Measurements from ENCODE around the gene AIF1L. TPM values are rescaled to one million over a fixed set of nuclear protein-coding genes. Genes with fewer than 3 reads are reported as not detected.

AIF1L gene
- polyA plus RNA-seq, 4 donors, result 0.45 to 9.3 (median 4.4) TPM

- Histone ChIP-seq H3K4me1 (ENCODE audit: control insufficient read depth in 3 of 3, insufficient read depth in 2 of 3, low read depth in 1 of 3, low read length in 2 of 3) (no peaks in the 10 kb centered on the region), H3K4me3 (ENCODE audit: low read depth in 1 of 3, low read length in 3 of 3) (no peak overlapping the region), H3K27ac (ENCODE audit: low read depth in 1 of 3, low read length in 2 of 3) (no peak overlapping the region), H3K27me3 (ENCODE audit: control insufficient read depth in 3 of 3, insufficient read depth in 3 of 3, low read length in 3 of 3) (no peaks in the 10 kb centered on the region), H3K9me3 (ENCODE audit: control insufficient read depth in 2 of 2, insufficient read depth in 1 of 2, low read depth in 1 of 2, low read length in 1 of 2) (peaks cover 0 to 2% of the 10 kb centered on the region in 2 donors), H3K36me3 (ENCODE audit: control insufficient read depth in 3 of 3, insufficient read depth in 2 of 3, low read depth in 1 of 3, low read length in 3 of 3) (no peaks in the 10 kb centered on the region)
- DNase-seq (no peak), FAIRE-seq (no peak)
- WGBS, 3 donors, result 76 to 90% (median 88%) methylated on average over 3 of the region's 3 CpGs
Measured at GRCh38 chr9:131053896-131054295, 42.4 kb upstream of the AIF1L start.

- DNase-seq (peak in 1 of 2 donors; percentile 13), FAIRE-seq (no peak)
- Histone ChIP-seq H3K9me3 (ENCODE audit: control insufficient read depth in 2 of 2, insufficient read depth in 1 of 2, low read depth in 1 of 2, low read length in 1 of 2) (no peaks in the 10 kb centered on the region), H3K36me3 (ENCODE audit: control insufficient read depth in 3 of 3, insufficient read depth in 2 of 3, low read depth in 1 of 3, low read length in 3 of 3) (no peaks in the 10 kb centered on the region), H3K27ac (ENCODE audit: low read depth in 1 of 3, low read length in 2 of 3) (no peak overlapping the region), H3K4me3 (ENCODE audit: low read depth in 1 of 3, low read length in 3 of 3) (no peak overlapping the region), H3K27me3 (ENCODE audit: control insufficient read depth in 3 of 3, insufficient read depth in 3 of 3, low read length in 3 of 3) (no peaks in the 10 kb centered on the region), H3K4me1 (ENCODE audit: control insufficient read depth in 3 of 3, insufficient read depth in 2 of 3, low read depth in 1 of 3, low read length in 2 of 3) (no peaks in the 10 kb centered on the region)
- WGBS, 3 donors, result 78 to 87% (median 81%) methylated on average over 14 of the region's 14 CpGs
Measured at GRCh38 chr9:131056781-131057506, 39.4 kb upstream of the AIF1L start.

GRCh38 chr9:131060900-131061630 lies 35.3 kb upstream of the AIF1L start:
- Histone ChIP-seq H3K36me3 (ENCODE audit: control insufficient read depth in 3 of 3, insufficient read depth in 2 of 3, low read depth in 1 of 3, low read length in 3 of 3) (no peaks in the 10 kb centered on the region), H3K9me3 (ENCODE audit: control insufficient read depth in 2 of 2, insufficient read depth in 1 of 2, low read depth in 1 of 2, low read length in 1 of 2) (no peaks in the 10 kb centered on the region), H3K27me3 (ENCODE audit: control insufficient read depth in 3 of 3, insufficient read depth in 3 of 3, low read length in 3 of 3) (no peaks in the 10 kb centered on the region), H3K27ac (ENCODE audit: low read depth in 1 of 3, low read length in 2 of 3) (no peak overlapping the region), H3K4me3 (ENCODE audit: low read depth in 1 of 3, low read length in 3 of 3) (no peak overlapping the region), H3K4me1 (ENCODE audit: control insufficient read depth in 3 of 3, insufficient read depth in 2 of 3, low read depth in 1 of 3, low read length in 2 of 3) (no peaks in the 10 kb centered on the region)
- no peak for FAIRE-seq
- WGBS, 3 donors, result 44 to 68% (median 59%) methylated on average over 20 to 21 of the region's 21 CpGs
- no peak for DNase-seq

GRCh38 chr9:131062969-131063368 lies 33.4 kb upstream of the AIF1L start:
- Histone ChIP-seq H3K4me3 (ENCODE audit: low read depth in 1 of 3, low read length in 3 of 3) (no peak overlapping the region), H3K4me1 (ENCODE audit: control insufficient read depth in 3 of 3, insufficient read depth in 2 of 3, low read depth in 1 of 3, low read length in 2 of 3) (no peaks in the 10 kb centered on the region), H3K27me3 (ENCODE audit: control insufficient read depth in 3 of 3, insufficient read depth in 3 of 3, low read length in 3 of 3) (no peaks in the 10 kb centered on the region), H3K27ac (ENCODE audit: low read depth in 1 of 3, low read length in 2 of 3) (no peak overlapping the region), H3K36me3 (ENCODE audit: control insufficient read depth in 3 of 3, insufficient read depth in 2 of 3, low read depth in 1 of 3, low read length in 3 of 3) (no peaks in the 10 kb centered on the region), H3K9me3 (ENCODE audit: control insufficient read depth in 2 of 2, insufficient read depth in 1 of 2, low read depth in 1 of 2, low read length in 1 of 2) (no peaks in the 10 kb centered on the region)
- DNase-seq (no peak), FAIRE-seq (no peak)
- 53 to 73% (median 69%) methylated on average over 9 of the region's 9 CpGs for WGBS, 3 donors

- H3K4me3 ChIP-seq (ENCODE audit: low read depth in 1 of 3, low read length in 3 of 3), result no peak overlapping the region
- H3K4me1 ChIP-seq (ENCODE audit: control insufficient read depth in 3 of 3, insufficient read depth in 2 of 3, low read depth in 1 of 3, low read length in 2 of 3), result no peaks in the 10 kb centered on the region
- DNase-seq (no peak), FAIRE-seq (no peak)
- H3K9me3 ChIP-seq (ENCODE audit: control insufficient read depth in 2 of 2, insufficient read depth in 1 of 2, low read depth in 1 of 2, low read length in 1 of 2), result no peaks in the 10 kb centered on the region
- no peaks in the 10 kb centered on the region for H3K36me3 ChIP-seq (ENCODE audit: control insufficient read depth in 3 of 3, insufficient read depth in 2 of 3, low read depth in 1 of 3, low read length in 3 of 3)
- H3K27ac ChIP-seq (ENCODE audit: low read depth in 1 of 3, low read length in 2 of 3), result no peak overlapping the region
- WGBS, 3 donors, result 81 to 92% (median 88%) methylated on average over 7 of the region's 7 CpGs
- no peaks in the 10 kb centered on the region for H3K27me3 ChIP-seq (ENCODE audit: control insufficient read depth in 3 of 3, insufficient read depth in 3 of 3, low read length in 3 of 3)
Measured at GRCh38 chr9:131065599-131065998, 30.7 kb upstream of the AIF1L start.

- no peak for DNase-seq
- Histone ChIP-seq H3K27me3 (ENCODE audit: control insufficient read depth in 3 of 3, insufficient read depth in 3 of 3, low read length in 3 of 3) (no peaks in the 10 kb centered on the region), H3K36me3 (ENCODE audit: control insufficient read depth in 3 of 3, insufficient read depth in 2 of 3, low read depth in 1 of 3, low read length in 3 of 3) (no peaks in the 10 kb centered on the region), H3K27ac (ENCODE audit: low read depth in 1 of 3, low read length in 2 of 3) (no peak overlapping the region), H3K4me1 (ENCODE audit: control insufficient read depth in 3 of 3, insufficient read depth in 2 of 3, low read depth in 1 of 3, low read length in 2 of 3) (no peaks in the 10 kb centered on the region), H3K4me3 (ENCODE audit: low read depth in 1 of 3, low read length in 3 of 3) (no peak overlapping the region), H3K9me3 (ENCODE audit: control insufficient read depth in 2 of 2, insufficient read depth in 1 of 2, low read depth in 1 of 2, low read length in 1 of 2) (no peaks in the 10 kb centered on the region)
- no peak for FAIRE-seq
- WGBS, 3 donors, result 66 to 75% (median 67%) methylated on average over 9 of the region's 9 CpGs
Measured at GRCh38 chr9:131067625-131068024, 28.7 kb upstream of the AIF1L start.

- no peaks in the 10 kb centered on the region for H3K27me3 ChIP-seq (ENCODE audit: control insufficient read depth in 3 of 3, insufficient read depth in 3 of 3, low read length in 3 of 3)
- H3K9me3 ChIP-seq (ENCODE audit: control insufficient read depth in 2 of 2, insufficient read depth in 1 of 2, low read depth in 1 of 2, low read length in 1 of 2), result no peaks in the 10 kb centered on the region
- H3K4me3 ChIP-seq (ENCODE audit: low read depth in 1 of 3, low read length in 3 of 3), result no peak overlapping the region
- H3K27ac ChIP-seq (ENCODE audit: low read depth in 1 of 3, low read length in 2 of 3), result no peak overlapping the region
- H3K4me1 ChIP-seq (ENCODE audit: control insufficient read depth in 3 of 3, insufficient read depth in 2 of 3, low read depth in 1 of 3, low read length in 2 of 3), result no peaks in the 10 kb centered on the region
- H3K36me3 ChIP-seq (ENCODE audit: control insufficient read depth in 3 of 3, insufficient read depth in 2 of 3, low read depth in 1 of 3, low read length in 3 of 3), result no peaks in the 10 kb centered on the region
- FAIRE-seq (no peak), DNase-seq (no peak)
- 45 to 76% (median 48%) methylated on average over 13 to 14 of the region's 14 CpGs for WGBS, 3 donors
Measured at GRCh38 chr9:131068076-131068816, 28.1 kb upstream of the AIF1L start.

GRCh38 chr9:131069699-131070098 lies 26.6 kb upstream of the AIF1L start:
- Histone ChIP-seq H3K4me3 (ENCODE audit: low read depth in 1 of 3, low read length in 3 of 3) (no peak overlapping the region), H3K4me1 (ENCODE audit: control insufficient read depth in 3 of 3, insufficient read depth in 2 of 3, low read depth in 1 of 3, low read length in 2 of 3) (no peaks in the 10 kb centered on the region), H3K9me3 (ENCODE audit: control insufficient read depth in 2 of 2, insufficient read depth in 1 of 2, low read depth in 1 of 2, low read length in 1 of 2) (no peaks in the 10 kb centered on the region), H3K27me3 (ENCODE audit: control insufficient read depth in 3 of 3, insufficient read depth in 3 of 3, low read length in 3 of 3) (no peaks in the 10 kb centered on the region), H3K27ac (ENCODE audit: low read depth in 1 of 3, low read length in 2 of 3) (no peak overlapping the region), H3K36me3 (ENCODE audit: control insufficient read depth in 3 of 3, insufficient read depth in 2 of 3, low read depth in 1 of 3, low read length in 3 of 3) (no peaks in the 10 kb centered on the region)
- FAIRE-seq (no peak), DNase-seq (no peak)
- 85 to 89% (median 86%) methylated on average over 15 of the region's 15 CpGs for WGBS, 3 donors

All from small intestine (tissue), 7 donors.